K562 (cell line): ENCODE measurements around the gene MAPKAPK3. TPM values are rescaled to one million over a fixed set of nuclear protein-coding genes. Genes with fewer than 3 reads are reported as not detected.
A peak's percentile ranks its signal among the peaks of the same experiment; 100 is the strongest.

Source experiments
- ATF6 ChIP-seq: sonication (generic); formaldehyde crosslinking; IDR thresholded peaks from 2 replicates; pipeline ENCODE4 v1.4.0; 2020; ENCODE audit warnings: mild to moderate bottlenecking, missing genetic modification reagents
- CEBPG ChIP-seq, 3 experiments: fragments of 200-800 bp in 1 of 3; sonication (Bioruptor generic) in 1 of 3; sonication (generic) in 1 of 3; formaldehyde crosslinking in 1 of 3; IDR thresholded peaks in 2 of 3; conservative IDR thresholded peaks in 1 of 3; 2 replicates each; pipeline versions ENCODE4 v1.6.1 to v1.8.0; 2016 to 2022; ENCODE audit warnings: missing compliant biosample characterization in 2 of 3, missing genetic modification characterization in 2 of 3, mild to moderate bottlenecking in 1 of 3, missing genetic modification reagents in 1 of 3
- CHAMP1 ChIP-seq: fragments of 450-650 bp; IDR thresholded peaks from 2 replicates; pipeline ENCODE4 v1.6.1; 2016; ENCODE audit warnings: mild to moderate bottlenecking
- ESRRB ChIP-seq: fragments of 250-450 bp; sonication (Bioruptor Pico); IDR thresholded peaks from 2 replicates; pipeline ENCODE4 v1.5.0; 2020; ENCODE audit warnings: mild to moderate bottlenecking, moderate library complexity, borderline replicate concordance
- EZH2 ChIP-seq: IDR thresholded peaks from 2 replicates; pipeline ENCODE4 v1.6.1; 2012; ENCODE audit warnings: low read depth, mild to moderate bottlenecking, inconsistent platforms, low read length, borderline replicate concordance
- GATA2 ChIP-seq: sonication (generic); formaldehyde crosslinking; IDR thresholded peaks from 2 replicates; pipeline ENCODE4 v1.4.0; 2020; ENCODE audit warnings: mild to moderate bottlenecking, missing genetic modification reagents
- KAT7 ChIP-seq: sonication (generic); formaldehyde crosslinking; IDR thresholded peaks from 2 replicates; pipeline ENCODE4 v1.8.0; 2022; ENCODE audit warnings: missing genetic modification reagents, mild to moderate bottlenecking, borderline replicate concordance
- MCM2 ChIP-seq: fragments of 450-650 bp; IDR thresholded peaks from 2 replicates; pipeline ENCODE4 v1.6.1; 2017; ENCODE audit warnings: low read depth, mild to moderate bottlenecking
- MIER1 ChIP-seq: fragments of 450-650 bp; IDR thresholded peaks from 2 replicates; pipeline ENCODE4 v1.6.1; 2016; ENCODE audit warnings: antibody characterized with exemption, mild to moderate bottlenecking, low read depth
- NR2C2 ChIP-seq, 2 experiments: fragments of 200-800 bp in 1 of 2; sonication (Bioruptor generic) in 1 of 2; sonication (generic) in 1 of 2; formaldehyde crosslinking in 1 of 2; IDR thresholded peaks; 2 replicates each; pipeline versions ENCODE4 v1.6.1 to v1.8.0; 2016 to 2022; ENCODE audit warnings: mild to moderate bottlenecking in 1 of 2, missing compliant biosample characterization in 1 of 2, missing genetic modification characterization in 1 of 2, missing genetic modification reagents in 1 of 2
- NR3C1 ChIP-seq: sonication (generic); formaldehyde crosslinking; IDR thresholded peaks from 2 replicates; pipeline ENCODE4 v1.8.1; 2022; ENCODE audit warnings: missing genetic modification reagents
- ZBTB17 ChIP-seq: fragments of 450-650 bp; formaldehyde crosslinking; IDR thresholded peaks from 2 replicates; pipeline ENCODE4 v1.4.0; 2020; ENCODE audit warnings: mild to moderate bottlenecking
- ZBTB7A ChIP-seq: IDR thresholded peaks from 2 replicates; pipeline ENCODE4 v1.6.1; 2011; ENCODE audit warnings: low read depth, mild to moderate bottlenecking, low read length, moderate library complexity, borderline replicate concordance; ENCODE audit not compliant: control insufficient read depth
- ZNF124 ChIP-seq: sonication (generic); formaldehyde crosslinking; IDR thresholded peaks from 2 replicates; pipeline ENCODE4 v1.8.1; 2022; ENCODE audit warnings: missing genetic modification reagents
- ZNF239 ChIP-seq: fragments of 250-450 bp; sonication (Bioruptor Pico); IDR thresholded peaks from 2 replicates; pipeline ENCODE4 v1.4.0; 2020; ENCODE audit warnings: mild to moderate bottlenecking
- ZNF316 ChIP-seq: fragments of 450-650 bp; IDR thresholded peaks from 2 replicates; pipeline ENCODE4 v1.6.1; 2016
- ZNF589 ChIP-seq: fragments of 200-800 bp; sonication (Bioruptor generic); IDR thresholded peaks from 2 replicates; pipeline ENCODE4 v1.6.1; 2016; ENCODE audit warnings: low read depth, missing genetic modification characterization, missing compliant biosample characterization
- polyA plus RNA-seq, 8 experiments: library from polyadenylated mRNA; depleted of rRNA in 4 of 8; stranded (reverse) in 5 of 8; unstranded in 3 of 8; fragments of >200 nt; fragmentation: Nextera tagmentation in 2 of 8; fragmentation: Illumina TruSeq in 1 of 8; extraction: Ambion mirVana in 2 of 8; extraction: Trizol in 1 of 8; gene quantifications; 2 replicates each; pipeline versions ENCODE4 v1.2.1 to v1.2.3, GENCODE V29; 2011 to 2014; ENCODE audit warnings: inconsistent platforms in 1 of 8, missing spikeins in 1 of 8
- total RNA-seq, 7 experiments: library from RNA; depleted of rRNA in 6 of 7; stranded (reverse); fragments of >200 nt in 6 of 7; fragmentation: Illumina TruSeq in 2 of 7; extraction: Trizol in 2 of 7; gene quantifications; 2 replicates each; pipeline versions ENCODE4 v1.2.1 to v1.2.3, GENCODE V29; 2011 to 2021; ENCODE audit warnings: low replicate concordance in 1 of 7
- TF ChIP-seq, protein P1 (sequence below): sonication (generic); formaldehyde crosslinking; IDR thresholded peaks from 2 replicates; pipeline ENCODE4 v1.8.1; 2023; ENCODE audit warnings: mild to moderate bottlenecking, missing genetic modification reagents
- TF ChIP-seq, protein P2 (sequence below): IDR thresholded peaks from 3 replicates; pipeline ENCODE4 v1.6.1; 2011; ENCODE audit warnings: borderline replicate concordance, mild to moderate bottlenecking; ENCODE audit not compliant: insufficient read length, insufficient read depth

MAPKAPK3 gene
- total and polyA plus RNA-seq, 9 of the 15 experiments (the other 6 are each of a cell fraction or from before 2014, with no cell fraction given): 8.0 to 56.4 (median 41.2) TPM

DNA sequence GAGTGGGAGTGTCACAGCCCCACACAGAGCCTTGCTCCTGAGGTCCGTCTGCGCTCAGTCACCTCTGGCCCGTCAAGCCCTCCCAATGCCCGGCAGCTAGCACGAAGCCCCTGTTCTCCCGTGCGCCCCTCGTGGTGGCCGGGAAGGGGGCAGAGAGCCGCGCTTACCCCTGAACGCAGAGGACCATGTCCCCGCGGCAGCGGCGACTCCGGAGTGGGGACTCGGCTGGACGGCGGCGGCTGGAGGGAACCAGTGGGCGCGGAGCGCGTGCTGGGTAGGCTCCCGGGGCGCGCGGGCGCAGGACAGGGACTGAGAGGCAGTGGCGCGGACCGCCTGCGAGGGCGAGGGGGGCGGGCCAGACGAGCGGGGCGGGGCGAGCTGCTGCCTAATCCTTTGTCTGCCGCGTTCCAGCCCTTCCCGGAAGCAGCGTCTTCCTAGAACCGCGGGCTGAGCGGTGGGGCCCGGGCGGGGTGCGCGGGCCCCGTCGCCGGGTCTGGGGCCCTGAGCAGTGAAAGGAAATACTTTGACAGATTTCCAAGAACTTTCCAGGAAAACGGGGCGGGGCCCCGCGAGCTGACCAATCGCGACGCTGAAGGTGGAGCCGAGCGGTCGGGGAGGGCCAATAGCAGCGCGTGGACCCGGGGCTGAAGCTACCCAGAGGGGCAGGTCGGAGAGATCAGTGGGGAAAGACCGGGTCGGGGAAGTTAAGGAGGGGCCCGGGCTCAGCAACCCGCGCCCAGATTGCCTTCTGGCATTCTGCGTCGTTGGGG lies 5.3 kb upstream of the MAPKAPK3 start, which contains the start of gene CISH (continued):
- TF ChIP-seq ESRRB (peak; percentile 37; the same call in 1 of the 2 replicates), EZH2 (no peak), ZNF316 (no peak), ATF6 (CRISPR knock-in tag) (no peak), ZNF589 (no peak), ZBTB7A (peak; percentile 79), NR3C1 (CRISPR knock-in tag) (no peak), NR2C2 (CRISPR knock-in tag; IDR thresholded peaks at IDR 0.05) (no peak), NR2C2 (tag; IDR thresholded peaks at IDR 0.05) (peak; percentile 69), MCM2 (no peak), MIER1 (no peak), CHAMP1 (no peak), ZNF239 (CRISPR knock-in tag) (no peak), KAT7 (no peak), ZNF124 (CRISPR knock-in tag) (no peak), GATA2 (no peak; the same call in 1 of the 2 replicates), ZBTB17 (CRISPR knock-in tag) (no peak), CEBPG (CRISPR knock-in tag; IDR thresholded peaks at IDR 0.05) (no peak), CEBPG (tag; conservative IDR thresholded peaks at IDR 0.05 in 1 of 2, IDR thresholded peaks at IDR 0.05 in 1 of 2) (no peak)
- TF ChIP-seq, protein P1, sequence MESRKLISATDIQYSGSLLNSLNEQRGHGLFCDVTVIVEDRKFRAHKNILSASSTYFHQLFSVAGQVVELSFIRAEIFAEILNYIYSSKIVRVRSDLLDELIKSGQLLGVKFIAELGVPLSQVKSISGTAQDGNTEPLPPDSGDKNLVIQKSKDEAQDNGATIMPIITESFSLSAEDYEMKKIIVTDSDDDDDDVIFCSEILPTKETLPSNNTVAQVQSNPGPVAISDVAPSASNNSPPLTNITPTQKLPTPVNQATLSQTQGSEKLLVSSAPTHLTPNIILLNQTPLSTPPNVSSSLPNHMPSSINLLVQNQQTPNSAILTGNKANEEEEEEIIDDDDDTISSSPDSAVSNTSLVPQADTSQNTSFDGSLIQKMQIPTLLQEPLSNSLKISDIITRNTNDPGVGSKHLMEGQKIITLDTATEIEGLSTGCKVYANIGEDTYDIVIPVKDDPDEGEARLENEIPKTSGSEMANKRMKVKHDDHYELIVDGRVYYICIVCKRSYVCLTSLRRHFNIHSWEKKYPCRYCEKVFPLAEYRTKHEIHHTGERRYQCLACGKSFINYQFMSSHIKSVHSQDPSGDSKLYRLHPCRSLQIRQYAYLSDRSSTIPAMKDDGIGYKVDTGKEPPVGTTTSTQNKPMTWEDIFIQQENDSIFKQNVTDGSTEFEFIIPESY (CRISPR knock-in tag): no peak
- TF ChIP-seq, protein P2, sequence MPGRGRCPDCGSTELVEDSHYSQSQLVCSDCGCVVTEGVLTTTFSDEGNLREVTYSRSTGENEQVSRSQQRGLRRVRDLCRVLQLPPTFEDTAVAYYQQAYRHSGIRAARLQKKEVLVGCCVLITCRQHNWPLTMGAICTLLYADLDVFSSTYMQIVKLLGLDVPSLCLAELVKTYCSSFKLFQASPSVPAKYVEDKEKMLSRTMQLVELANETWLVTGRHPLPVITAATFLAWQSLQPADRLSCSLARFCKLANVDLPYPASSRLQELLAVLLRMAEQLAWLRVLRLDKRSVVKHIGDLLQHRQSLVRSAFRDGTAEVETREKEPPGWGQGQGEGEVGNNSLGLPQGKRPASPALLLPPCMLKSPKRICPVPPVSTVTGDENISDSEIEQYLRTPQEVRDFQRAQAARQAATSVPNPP: no peak
